ENCODE results near the gene FYB1.

- no peak for TF ChIP-seq CTCF (IDR thresholded peaks at IDR 0.05; ENCODE audit: control extremely low read depth in 1 of 3, insufficient read depth in 1 of 3, low read depth in 1 of 3, low read length in 3 of 3)
- TF ChIP-seq MAFK (IDR thresholded peaks at IDR 0.05; ENCODE audit: low read depth, low read length) = no peak
- TF ChIP-seq SRF (IDR thresholded peaks at IDR 0.05; ENCODE audit: low read depth, low read length) = no peak
- no peak for TF ChIP-seq FOSL1 (IDR thresholded peaks at IDR 0.05; ENCODE audit: insufficient read depth, low read depth, low read length)
- TF ChIP-seq POLR2A (IDR thresholded peaks at IDR 0.05; ENCODE audit: control extremely low read depth in 1 of 2, low read depth in 2 of 2, low read length in 2 of 2) = no peak
- no peak for TF ChIP-seq EZH2 (IDR thresholded peaks at IDR 0.05; ENCODE audit: low read depth, low read length, severe bottlenecking)
- TF ChIP-seq SP1 (IDR thresholded peaks at IDR 0.05; ENCODE audit: low read depth, low read length) = no peak
- TF ChIP-seq KDM5A (IDR thresholded peaks at IDR 0.05; ENCODE audit: low read length) = no peak
- no peak for TF ChIP-seq BCL11A (IDR thresholded peaks at IDR 0.05; ENCODE audit: low read depth in 2 of 2, low read length in 2 of 2)
- TF ChIP-seq POLR2AphosphoS5 (IDR thresholded peaks at IDR 0.05; ENCODE audit: low read depth, low read length) = no peak
Observed at GRCh38 chr5:39191216-39191615, 28.1 kb downstream of the FYB1 start.

Data from H1 (cell line).